ENCODE data around the gene GTF2I. TPM values are rescaled to one million over a fixed set of nuclear protein-coding genes. Genes with fewer than 3 reads are reported as not detected.

The GTF2I gene
- total RNA-seq, 1 donor from 2014 or later: 312 TPM

DNA sequence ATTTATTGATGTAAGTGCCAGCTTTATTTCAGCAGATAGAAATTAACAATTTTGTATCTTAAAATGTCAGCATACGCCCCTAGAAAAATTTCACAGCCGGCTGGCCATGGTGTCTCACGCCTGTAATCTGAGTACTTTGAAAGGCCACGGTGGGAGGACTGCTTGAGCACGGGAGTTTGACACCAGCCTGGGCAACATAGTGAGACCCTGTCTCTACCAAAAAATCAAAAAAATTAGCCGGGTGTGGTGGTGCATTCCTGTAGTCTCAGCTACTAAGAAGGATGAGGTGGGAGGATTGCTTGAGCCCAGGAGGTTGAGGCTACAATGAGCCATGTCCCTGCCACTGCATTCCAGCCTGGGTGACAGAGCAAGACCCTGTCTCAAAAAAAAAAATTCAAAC, 14.1 kb downstream of the GTF2I start:
- Mint-ChIP-seq H3K4me1 (ENCODE audit: unreplicated experiment) (peaks cover 6% of the 10 kb centered on the region), H3K36me3 (ENCODE audit: low read depth, unreplicated experiment) (peaks cover 5% of the 10 kb centered on the region), H3K27me3 (ENCODE audit: unreplicated experiment) (peaks cover 3% of the 10 kb centered on the region), H3K9me3 (ENCODE audit: unreplicated experiment) (no peaks in the 10 kb centered on the region), H3K27ac (ENCODE audit: unreplicated experiment) (no peak overlapping the region), H3K4me3 (ENCODE audit: unreplicated experiment) (no peak overlapping the region)
- no peak for DNase-seq (ENCODE audit: low spot score)
- TF ChIP-seq, protein P1, sequence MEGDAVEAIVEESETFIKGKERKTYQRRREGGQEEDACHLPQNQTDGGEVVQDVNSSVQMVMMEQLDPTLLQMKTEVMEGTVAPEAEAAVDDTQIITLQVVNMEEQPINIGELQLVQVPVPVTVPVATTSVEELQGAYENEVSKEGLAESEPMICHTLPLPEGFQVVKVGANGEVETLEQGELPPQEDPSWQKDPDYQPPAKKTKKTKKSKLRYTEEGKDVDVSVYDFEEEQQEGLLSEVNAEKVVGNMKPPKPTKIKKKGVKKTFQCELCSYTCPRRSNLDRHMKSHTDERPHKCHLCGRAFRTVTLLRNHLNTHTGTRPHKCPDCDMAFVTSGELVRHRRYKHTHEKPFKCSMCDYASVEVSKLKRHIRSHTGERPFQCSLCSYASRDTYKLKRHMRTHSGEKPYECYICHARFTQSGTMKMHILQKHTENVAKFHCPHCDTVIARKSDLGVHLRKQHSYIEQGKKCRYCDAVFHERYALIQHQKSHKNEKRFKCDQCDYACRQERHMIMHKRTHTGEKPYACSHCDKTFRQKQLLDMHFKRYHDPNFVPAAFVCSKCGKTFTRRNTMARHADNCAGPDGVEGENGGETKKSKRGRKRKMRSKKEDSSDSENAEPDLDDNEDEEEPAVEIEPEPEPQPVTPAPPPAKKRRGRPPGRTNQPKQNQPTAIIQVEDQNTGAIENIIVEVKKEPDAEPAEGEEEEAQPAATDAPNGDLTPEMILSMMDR (IDR thresholded peaks at IDR 0.05; ENCODE audit: unreplicated experiment): no peak

DNA sequence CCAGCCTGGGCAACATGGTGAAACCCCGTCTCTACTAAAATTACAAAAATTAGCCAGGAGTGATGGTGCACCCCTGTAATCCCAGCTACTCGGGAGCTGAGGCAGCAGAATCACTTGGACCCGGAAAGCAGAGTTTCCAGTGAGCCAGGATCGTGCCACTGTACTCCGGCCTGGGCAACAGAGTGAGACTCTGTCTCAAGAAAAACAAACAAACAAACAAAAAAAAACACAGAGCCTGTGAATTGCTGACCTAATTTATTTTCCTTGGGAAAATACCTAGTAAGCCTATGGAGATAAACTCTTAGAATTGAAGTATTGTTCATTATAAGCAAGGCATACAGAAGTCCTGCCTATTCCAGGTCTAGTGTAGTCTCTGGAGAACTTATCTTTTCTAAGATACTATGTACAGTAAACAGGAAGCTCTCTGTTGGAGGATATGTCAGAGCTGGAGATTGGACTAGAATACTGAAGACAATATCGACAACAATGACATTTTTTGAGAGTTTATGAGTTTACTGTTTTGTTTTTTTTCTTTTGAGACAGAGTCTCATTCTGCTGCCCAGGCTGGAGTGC, 14.9 kb downstream of the GTF2I start:
- no peaks in the 10 kb centered on the region for H3K36me3 Mint-ChIP-seq (ENCODE audit: low read depth, unreplicated experiment)

DNA sequence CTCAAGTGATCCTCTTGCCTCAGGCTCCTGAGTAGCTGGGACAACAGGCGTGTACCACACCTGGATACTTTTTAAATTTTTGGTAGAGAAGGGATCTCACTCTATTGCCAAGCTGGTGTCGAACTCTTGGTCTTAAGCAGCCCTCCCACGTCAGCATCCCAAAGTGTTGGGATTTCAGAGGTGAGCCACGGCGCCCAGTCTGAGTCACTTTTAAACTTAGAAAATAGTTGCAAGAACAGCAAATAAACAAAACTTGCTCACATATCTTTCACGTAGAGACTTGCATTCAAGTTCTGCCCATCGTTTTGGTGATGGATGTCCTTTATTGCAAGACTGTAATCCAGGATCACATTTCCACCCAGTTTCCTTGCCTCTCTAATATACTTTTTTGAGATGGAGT, 16.6 kb downstream of the GTF2I start:
- no peaks in the 10 kb centered on the region for H3K9me3 Mint-ChIP-seq (ENCODE audit: unreplicated experiment)
- no peak overlapping the region for H3K27ac Mint-ChIP-seq (ENCODE audit: unreplicated experiment)
- TF ChIP-seq, protein P1 (IDR thresholded peaks at IDR 0.05; ENCODE audit: unreplicated experiment): no peak
- DNase-seq (ENCODE audit: low spot score): no peak
- H3K4me1 Mint-ChIP-seq (ENCODE audit: unreplicated experiment): peaks cover 6% of the 10 kb centered on the region
- peaks cover 3% of the 10 kb centered on the region for H3K27me3 Mint-ChIP-seq (ENCODE audit: unreplicated experiment)
- H3K36me3 Mint-ChIP-seq (ENCODE audit: low read depth, unreplicated experiment): peaks cover 4% of the 10 kb centered on the region
- H3K4me3 Mint-ChIP-seq (ENCODE audit: unreplicated experiment): no peak overlapping the region

More for the DNA sequence above, 14.9 kb downstream of the GTF2I start:
- DNase-seq (ENCODE audit: low spot score): no peak
- TF ChIP-seq, protein P1 (IDR thresholded peaks at IDR 0.05; ENCODE audit: unreplicated experiment): no peak
- Mint-ChIP-seq H3K4me1 (ENCODE audit: unreplicated experiment) (peaks cover 6% of the 10 kb centered on the region), H3K4me3 (ENCODE audit: unreplicated experiment) (no peak overlapping the region), H3K27me3 (ENCODE audit: unreplicated experiment) (peaks cover 3% of the 10 kb centered on the region), H3K9me3 (ENCODE audit: unreplicated experiment) (no peaks in the 10 kb centered on the region), H3K27ac (ENCODE audit: unreplicated experiment) (peak overlapping the region; percentile 30)

DNA sequence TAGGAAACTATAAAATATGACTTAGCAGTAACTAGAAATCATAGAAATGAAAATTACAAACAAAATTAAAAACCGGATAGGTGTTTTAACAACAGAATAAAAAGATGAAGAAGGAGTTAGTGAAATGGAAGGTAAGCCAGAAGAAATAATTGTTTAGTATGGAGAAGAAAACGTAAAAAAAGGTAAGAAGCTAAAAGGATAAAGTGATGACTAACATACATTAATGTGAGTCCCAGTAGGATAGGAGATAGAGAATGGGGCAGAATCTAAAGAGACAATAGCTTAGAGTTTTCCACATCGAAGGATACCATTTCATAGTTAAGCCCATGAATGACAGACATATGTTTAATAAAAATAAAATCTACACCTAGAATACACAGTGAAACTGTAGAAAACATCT, 25.3 kb downstream of the GTF2I start:
- Mint-ChIP-seq H3K27me3 (ENCODE audit: unreplicated experiment) (peaks cover 4% of the 10 kb centered on the region), H3K4me1 (ENCODE audit: unreplicated experiment) (peaks cover 18% of the 10 kb centered on the region), H3K27ac (ENCODE audit: unreplicated experiment) (peak overlapping the region; percentile 64), H3K4me3 (ENCODE audit: unreplicated experiment) (no peak overlapping the region), H3K36me3 (ENCODE audit: low read depth, unreplicated experiment) (peaks cover 30% of the 10 kb centered on the region), H3K9me3 (ENCODE audit: unreplicated experiment) (no peaks in the 10 kb centered on the region)
- TF ChIP-seq, protein P1 (IDR thresholded peaks at IDR 0.05; ENCODE audit: unreplicated experiment): no peak
- DNase-seq (ENCODE audit: low spot score): no peak

DNA sequence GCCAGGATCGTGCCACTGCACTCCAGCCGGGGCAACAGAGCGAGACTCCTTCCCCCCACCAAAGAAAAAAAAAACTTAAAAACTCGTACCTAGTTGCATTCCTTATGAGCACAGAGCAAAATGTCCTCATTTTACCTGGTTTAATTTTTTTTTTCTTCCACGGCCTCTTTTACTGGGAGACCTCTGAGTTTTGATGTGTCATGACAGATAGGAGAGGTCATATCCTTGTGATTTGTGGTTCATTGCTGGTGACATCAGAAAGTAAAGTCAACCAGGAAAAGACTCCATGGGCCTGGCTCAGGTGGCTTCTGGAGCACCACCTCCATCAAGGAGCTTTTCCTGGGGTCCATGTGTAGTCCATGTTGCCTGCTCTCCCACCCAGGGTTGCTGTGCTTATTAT, 26.3 kb downstream of the GTF2I start:
- TF ChIP-seq, protein P1 (IDR thresholded peaks at IDR 0.05; ENCODE audit: unreplicated experiment): no peak
- DNase-seq (ENCODE audit: low spot score): no peak
- Mint-ChIP-seq H3K27ac (ENCODE audit: unreplicated experiment) (peak overlapping the region; percentile 48), H3K27me3 (ENCODE audit: unreplicated experiment) (peaks cover 4% of the 10 kb centered on the region), H3K4me1 (ENCODE audit: unreplicated experiment) (peaks cover 18% of the 10 kb centered on the region), H3K9me3 (ENCODE audit: unreplicated experiment) (no peaks in the 10 kb centered on the region), H3K36me3 (ENCODE audit: low read depth, unreplicated experiment) (peaks cover 29% of the 10 kb centered on the region), H3K4me3 (ENCODE audit: unreplicated experiment) (no peak overlapping the region)
